HG03025 (cell line): ENCODE results near the gene PTCRA.
"Not testable (repeated sequence)": the region's sequence is repeated elsewhere in the genome, so short reads cannot be mapped to it uniquely, and the experiment has no call there.

ENCODE experiments used
- ATAC-seq: cut with Tn5 transposase; IDR thresholded peaks from one replicate; pipeline ENCODE4 v1.9.1; 2021; ENCODE audit warnings: mild to moderate bottlenecking, moderate library complexity; ENCODE audit not compliant: unreplicated experiment, low FRiP score

Gene PTCRA

GRCh38 chr6:42938987-42939809 is 23.3 kb downstream of the PTCRA start:
- no peak for ATAC-seq

GRCh38 chr6:42939810-42940167 is 23.9 kb downstream of the PTCRA start:
- ATAC-seq = no peak

GRCh38 chr6:42940493-42941045 is 24.7 kb downstream of the PTCRA start:
- no peak for ATAC-seq

- ATAC-seq = not testable (repeated sequence)
These were observed 25.5 kb downstream of the PTCRA start for GRCh38 chr6:42941356-42941755.

- no peak for ATAC-seq
These were observed 26.6 kb downstream of the PTCRA start for GRCh38 chr6:42942444-42942843.

- ATAC-seq = no peak
These were observed 32.1 kb downstream of the PTCRA start for GRCh38 chr6:42947950-42948349.

GRCh38 chr6:42952389-42952788 is 36.5 kb downstream of the PTCRA start:
- ATAC-seq = no peak

- ATAC-seq = not testable (repeated sequence)
These were observed 38.6 kb downstream of the PTCRA start for GRCh38 chr6:42954405-42954804.

GRCh38 chr6:42958125-42958524 is 42.3 kb downstream of the PTCRA start:
- no peak for ATAC-seq

GRCh38 chr6:42959917-42960242 is 44.0 kb downstream of the PTCRA start:
- ATAC-seq = no peak

GRCh38 chr6:42960243-42961019 is 44.6 kb downstream of the PTCRA start, which contains the start of gene GNMT:
TSS of gene GNMT (plus strand) at chr6:42960754. CDS start at chr6:42960768, 14 bp downstream.
- no peak for ATAC-seq

GRCh38 chr6:42961020-42961470 is 45.2 kb downstream of the PTCRA start:
- ATAC-seq = no peak

GRCh38 chr6:42962096-42962495 is 46.2 kb downstream of the PTCRA start:
- no peak for ATAC-seq

GRCh38 chr6:42962502-42963178 is 46.8 kb downstream of the PTCRA start:
- ATAC-seq = no peak

- ATAC-seq = no peak
These were observed 47.5 kb downstream of the PTCRA start for GRCh38 chr6:42963179-42963854.

GRCh38 chr6:42963855-42964605 is 48.2 kb downstream of the PTCRA start:
- no peak for ATAC-seq

- ATAC-seq = no peak
These were observed 50.7 kb downstream of the PTCRA start for GRCh38 chr6:42966571-42966970.

- ATAC-seq = no peak
These were observed 51.4 kb downstream of the PTCRA start for GRCh38 chr6:42967228-42967627.

- ATAC-seq = no peak
These were observed 52.4 kb downstream of the PTCRA start for GRCh38 chr6:42968126-42968701.
